Activated CD4-positive, alpha-beta memory T cell treated with anti-CD3 and anti-CD28 coated beads for 36 hours (primary cell): ENCODE data around the gene HYAL1. TPM values are rescaled to one million over a fixed set of nuclear protein-coding genes. Genes with fewer than 3 reads are reported as not detected.

Source experiments
- CTCF ChIA-PET: fragments of 350-600 bp; sonication (Branson Sonifier 250); formaldehyde crosslinking; loops from one replicate; lab custom pipeline; 2021; ENCODE audit warnings: antibody characterized with exemption, inconsistent platforms; lab: Charles Lee
- POLR2A ChIA-PET: fragments of 350-600 bp; sonication (Branson Sonifier 250); formaldehyde crosslinking; loops from one replicate; lab custom pipeline; 2021; ENCODE audit warnings: antibody characterized with exemption; lab: Charles Lee
- DNase-seq: peaks from one replicate; pipeline ENCODE4 v3.0.0-alpha.2; 2020
- H3K27ac Mint-ChIP-seq: one replicate; pipeline ENCODE4 v1.8.0; 2021; ENCODE audit warnings: mixed read lengths
- H3K27me3 Mint-ChIP-seq: one replicate; pipeline ENCODE4 v1.8.0; 2021; ENCODE audit warnings: mixed read lengths
- H3K36me3 Mint-ChIP-seq: one replicate; pipeline ENCODE4 v1.8.0; 2021; ENCODE audit warnings: mixed read lengths
- H3K4me1 Mint-ChIP-seq: one replicate; pipeline ENCODE4 v1.8.0; 2021; ENCODE audit warnings: low read depth, mixed read lengths
- H3K4me3 Mint-ChIP-seq: one replicate; pipeline ENCODE4 v1.8.0; 2021; ENCODE audit warnings: mild to moderate bottlenecking, mixed read lengths
- H3K9me3 Mint-ChIP-seq: one replicate; pipeline ENCODE4 v1.8.0; 2021; ENCODE audit warnings: mixed read lengths
- intact Hi-C: fragments of 100-400 bp; cut with micrococcal nuclease; formaldehyde crosslinking; loops from one replicate; pipeline ENCODE4 v1.15.1; 2023
- total RNA-seq, 2 experiments: library from RNA; stranded (reverse); gene quantifications; one replicate each; pipeline ENCODE4 v1.2.3, GENCODE V29; 2021

Gene HYAL1
- total RNA-seq, 2 experiments from 2014 or later, result 0.14 TPM; not detected in 1

DNA sequence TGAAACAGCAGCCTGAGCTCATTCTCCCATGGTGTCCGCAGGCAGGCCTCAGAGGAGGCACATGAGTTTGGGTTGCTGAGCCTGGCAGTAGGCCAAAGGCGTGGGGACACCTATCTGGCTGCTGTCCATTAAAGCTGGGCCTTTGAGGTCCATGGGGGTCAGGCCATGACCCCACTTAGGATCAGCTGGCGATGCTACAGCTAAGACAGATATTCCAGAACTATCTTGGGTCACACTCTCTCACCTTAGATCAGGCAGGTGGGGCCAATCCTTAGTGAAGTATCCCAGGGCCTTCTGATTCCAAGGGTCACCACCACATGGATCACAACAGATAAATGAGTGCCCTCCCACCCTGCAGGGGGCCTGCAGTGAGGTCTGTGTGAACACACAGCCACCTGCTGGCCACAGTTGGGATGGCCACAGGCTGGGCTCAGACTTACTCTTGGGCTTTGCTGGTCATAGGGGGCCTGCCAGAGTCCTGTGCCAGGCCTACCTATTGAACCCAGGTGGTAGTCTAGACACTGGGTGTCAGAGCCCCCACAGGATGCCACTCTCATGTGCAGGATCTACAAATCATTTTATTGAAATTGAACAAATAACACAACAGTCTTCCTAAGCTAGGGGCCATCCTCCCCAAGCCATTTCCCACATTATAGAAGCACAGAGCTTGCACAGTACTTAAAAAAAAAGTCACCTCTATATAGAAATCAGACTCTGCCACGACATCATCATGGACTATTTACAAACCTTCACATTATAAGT is 21.2 kb upstream of the HYAL1 start:
- no peak overlapping the region for H3K27ac Mint-ChIP-seq
- POLR2A ChIA-PET, result interaction anchor here (0.6 to 1.8 kb wide), 4 partner anchors 10 to 26 kb away, joined by 3 to 10 read pairs (median 4); partner anchors contain the start of genes HYAL3 and NAA80
- peaks cover 32% of the 10 kb centered on the region for H3K4me1 Mint-ChIP-seq

DNA sequence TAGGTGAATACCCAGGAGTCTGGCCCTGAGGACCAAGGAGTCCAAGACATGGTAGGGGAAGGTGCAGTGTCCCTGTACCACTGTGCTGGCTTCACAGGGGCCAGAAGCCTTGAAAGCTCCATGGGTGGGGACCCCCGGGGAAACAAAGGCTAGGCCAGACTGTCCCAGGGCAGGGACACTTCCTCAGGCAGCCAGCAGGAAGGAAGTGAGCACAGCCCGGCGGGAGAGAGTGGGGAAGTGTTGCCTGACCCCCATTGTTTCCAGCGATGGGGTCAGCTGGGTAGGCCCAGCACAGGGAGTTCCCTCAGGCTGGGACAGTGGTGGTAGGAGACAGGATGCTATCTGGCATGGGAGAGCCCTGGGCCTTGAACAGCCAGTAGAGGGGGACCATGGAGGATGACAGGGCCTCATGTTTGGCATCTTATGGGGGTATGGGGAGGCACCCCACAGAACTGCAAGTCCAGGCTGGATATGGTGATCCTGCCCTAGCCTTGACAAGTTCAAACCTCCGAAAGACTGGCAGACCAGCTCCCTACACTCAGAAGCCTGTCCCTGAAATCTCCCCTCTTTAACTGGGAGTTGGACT is 20.3 kb upstream of the HYAL1 start:
- no peak for DNase-seq
- no peaks in the 10 kb centered on the region for H3K9me3 Mint-ChIP-seq
- no peak overlapping the region for H3K27ac Mint-ChIP-seq
- POLR2A ChIA-PET, result interaction anchor here (1.0 to 1.8 kb wide), 4 partner anchors 10 to 24 kb away, joined by 3 to 10 read pairs (median 4); partner anchors contain the start of genes HYAL3 and NAA80
- peaks cover 2% of the 10 kb centered on the region for H3K36me3 Mint-ChIP-seq
- H3K4me1 Mint-ChIP-seq, result peaks cover 37% of the 10 kb centered on the region
- no peaks in the 10 kb centered on the region for H3K27me3 Mint-ChIP-seq
- no peak overlapping the region for H3K4me3 Mint-ChIP-seq
- CTCF ChIA-PET, result interaction anchor here (0.6 to 4.9 kb wide), 21 partner anchors 10 to 572 kb away, joined by 3 to 30 read pairs (median 5); partner anchors contain the start of genes CYB561D2, HYAL1, HYAL3 and IFRD2
- intact Hi-C loops, result loop anchor here (1.0 kb wide), 1 partner anchor 49 kb away; no protein-coding TSS in a partner anchor

More for the DNA sequence above, 21.2 kb upstream of the HYAL1 start:
- no peak overlapping the region for H3K4me3 Mint-ChIP-seq
- no peaks in the 10 kb centered on the region for H3K27me3 Mint-ChIP-seq
- intact Hi-C loops, result loop anchor here (1.0 kb wide), 1 partner anchor 50 kb away; no protein-coding TSS in a partner anchor
- DNase-seq, result peak; percentile 70
- CTCF ChIA-PET, result interaction anchor here (0.6 to 4.9 kb wide), 21 partner anchors 11 to 204 kb away, joined by 3 to 30 read pairs (median 5); partner anchors contain the start of genes CYB561D2, HYAL1, HYAL3 and IFRD2
- no peaks in the 10 kb centered on the region for H3K9me3 Mint-ChIP-seq
- H3K36me3 Mint-ChIP-seq, result peaks cover 2% of the 10 kb centered on the region

DNA sequence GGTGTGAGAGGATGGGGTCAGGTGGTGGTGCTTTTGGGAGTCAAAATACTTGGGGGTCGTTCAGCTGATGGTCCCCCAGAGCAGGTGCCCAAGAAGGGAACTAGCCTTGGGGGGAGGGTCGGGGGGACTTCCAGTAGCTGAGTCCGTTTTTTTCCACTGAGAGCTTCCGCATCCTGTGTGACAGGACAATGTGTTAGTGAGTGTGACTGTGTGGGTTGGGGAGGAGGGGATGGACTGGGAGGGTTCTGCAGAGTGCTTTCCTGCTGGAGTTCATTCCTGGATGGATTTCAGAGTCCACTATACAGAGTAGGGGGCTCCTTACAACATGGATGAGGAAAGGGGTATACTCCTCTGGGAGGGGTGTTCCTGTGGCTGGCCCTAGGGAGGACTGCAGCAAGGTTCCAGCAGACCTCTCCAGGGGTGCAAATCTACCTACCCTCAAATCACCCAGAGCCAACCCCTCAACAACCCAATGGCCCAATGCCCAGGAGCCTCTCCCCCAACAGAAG is 19.8 kb upstream of the HYAL1 start:
- H3K27me3 Mint-ChIP-seq, result no peaks in the 10 kb centered on the region
- H3K36me3 Mint-ChIP-seq, result peaks cover 2% of the 10 kb centered on the region
- ChIA-PET POLR2A (interaction anchor here (1.0 kb wide), 1 partner anchor 14 kb away, joined by 3 read pairs; no protein-coding TSS in a partner anchor), CTCF (interaction anchor here (0.6 to 4.9 kb wide), 8 partner anchors 12 to 572 kb away, joined by 3 to 30 read pairs (median 10); partner anchors contain the start of genes CYB561D2, HYAL3, LSMEM2 and NAA80)
- DNase-seq, result no peak
- no peak overlapping the region for H3K4me3 Mint-ChIP-seq
- H3K4me1 Mint-ChIP-seq, result peaks cover 34% of the 10 kb centered on the region
- H3K27ac Mint-ChIP-seq, result no peak overlapping the region
- intact Hi-C loops, result no loop called here
- no peaks in the 10 kb centered on the region for H3K9me3 Mint-ChIP-seq

DNA sequence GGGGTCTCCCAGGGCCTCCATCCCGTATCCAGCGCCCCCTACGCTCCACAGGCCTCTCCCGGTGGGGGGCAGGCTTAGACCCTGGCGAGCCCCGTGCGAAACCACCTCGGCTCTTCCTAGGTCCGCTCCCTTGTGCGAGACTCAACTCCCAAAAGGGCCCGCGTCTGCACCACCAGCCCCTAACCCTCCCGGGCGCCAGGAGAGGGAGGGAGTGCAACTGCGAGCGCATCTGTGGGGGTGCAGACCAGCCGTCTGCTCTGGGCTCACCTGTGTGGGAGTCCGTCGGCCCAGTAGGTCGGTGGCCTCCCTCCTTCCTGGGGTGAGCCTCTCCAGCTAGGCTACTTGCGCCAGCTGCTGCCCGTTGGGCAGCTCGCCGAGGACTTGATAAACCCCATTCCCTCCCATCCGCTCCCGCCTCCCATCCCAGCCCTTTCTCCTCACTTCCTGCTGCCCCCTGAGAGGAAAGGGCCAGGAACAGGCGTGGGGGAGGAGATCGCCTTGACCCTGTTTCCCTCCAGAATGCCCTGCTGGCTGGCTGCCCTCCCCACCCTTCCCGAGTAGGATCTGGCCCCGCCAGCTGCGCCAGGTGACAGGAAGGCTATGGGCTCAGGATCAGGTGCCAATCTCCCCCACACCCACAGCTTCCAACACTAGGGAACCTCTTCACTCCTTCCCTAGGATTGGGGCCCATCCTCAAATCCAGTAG is 19.2 kb upstream of the HYAL1 start, which contains the start of gene HYAL2:
HYAL2 (minus strand) TSS at position 360 of the 706 bp plus-strand sequence. CDS start 2,256 bp downstream, outside the sequence.
- intact Hi-C loops, result no loop called here
- H3K4me1 Mint-ChIP-seq, result peaks cover 32% of the 10 kb centered on the region
- POLR2A ChIA-PET, result interaction anchor here (1.0 kb wide), 1 partner anchor 14 kb away, joined by 3 read pairs; no protein-coding TSS in a partner anchor
- DNase-seq, result no peak
- H3K4me3 Mint-ChIP-seq, result peak within 1 kb of the TSS; percentile 77
- no peaks in the 10 kb centered on the region for H3K9me3 Mint-ChIP-seq
- H3K36me3 Mint-ChIP-seq, result peaks cover 2% of the 10 kb centered on the region
- no peaks in the 10 kb centered on the region for H3K27me3 Mint-ChIP-seq
- peak within 1 kb of the TSS; percentile 86 for H3K27ac Mint-ChIP-seq
- CTCF ChIA-PET, result interaction anchor here (0.6 to 3.3 kb wide), 5 partner anchors 9 to 571 kb away, joined by 3 to 15 read pairs (median 9); partner anchors contain the start of genes CYB561D2 and NPRL2

DNA sequence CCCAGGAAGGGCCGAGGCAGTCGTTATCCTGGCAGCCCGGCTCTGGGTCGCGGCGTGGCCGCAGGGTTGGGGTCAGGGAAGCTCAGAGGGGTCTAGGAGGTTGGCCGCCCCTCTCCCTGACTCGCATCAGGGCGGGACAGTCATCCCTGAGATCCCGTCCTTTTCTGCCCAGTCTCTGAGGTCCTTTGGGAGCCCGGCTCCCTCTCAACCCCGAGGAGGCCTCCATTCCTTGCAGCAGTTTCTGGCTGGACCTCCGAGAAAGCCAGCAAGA is 18.7 kb upstream of the HYAL1 start:
- ChIA-PET CTCF (interaction anchor here (0.8 to 3.3 kb wide), 8 partner anchors 9 to 220 kb away, joined by 3 to 16 read pairs (median 4); partner anchors contain the start of genes GNAI2, HYAL3 and NAA80), POLR2A (interaction anchor here (0.6 kb wide), 1 partner anchor 11 kb away, joined by 3 read pairs; no protein-coding TSS in a partner anchor)
- Mint-ChIP-seq H3K4me3 (peak overlapping the region; percentile 77), H3K4me1 (peaks cover 29% of the 10 kb centered on the region), H3K36me3 (peaks cover 2% of the 10 kb centered on the region), H3K9me3 (no peaks in the 10 kb centered on the region), H3K27me3 (no peaks in the 10 kb centered on the region), H3K27ac (no peak overlapping the region)
- intact Hi-C loops, result no loop called here
- DNase-seq, result no peak

- Mint-ChIP-seq H3K4me1 (peaks cover 30% of the 10 kb centered on the region), H3K4me3 (peak overlapping the region; percentile 77), H3K27me3 (no peaks in the 10 kb centered on the region), H3K27ac (peak overlapping the region; percentile 86), H3K9me3 (no peaks in the 10 kb centered on the region), H3K36me3 (peaks cover 2% of the 10 kb centered on the region)
- ChIA-PET CTCF (interaction anchor here (0.5 to 2.2 kb wide), 10 partner anchors 10 to 221 kb away, joined by 3 to 16 read pairs (median 4); partner anchors contain the start of genes GNAI2, HYAL3 and NAA80), POLR2A (interaction anchor here (0.6 kb wide), 1 partner anchor 12 kb away, joined by 3 read pairs; no protein-coding TSS in a partner anchor)
- peak; percentile 88 for DNase-seq
- intact Hi-C loops, result loop anchor here (1.0 kb wide), 2 partner anchors 16 to 22 kb away; partner anchors contain the start of genes HYAL3 and NAA80
Measured at GRCh38 chr3:50321336-50322114, 18.2 kb upstream of the HYAL1 start.

DNA sequence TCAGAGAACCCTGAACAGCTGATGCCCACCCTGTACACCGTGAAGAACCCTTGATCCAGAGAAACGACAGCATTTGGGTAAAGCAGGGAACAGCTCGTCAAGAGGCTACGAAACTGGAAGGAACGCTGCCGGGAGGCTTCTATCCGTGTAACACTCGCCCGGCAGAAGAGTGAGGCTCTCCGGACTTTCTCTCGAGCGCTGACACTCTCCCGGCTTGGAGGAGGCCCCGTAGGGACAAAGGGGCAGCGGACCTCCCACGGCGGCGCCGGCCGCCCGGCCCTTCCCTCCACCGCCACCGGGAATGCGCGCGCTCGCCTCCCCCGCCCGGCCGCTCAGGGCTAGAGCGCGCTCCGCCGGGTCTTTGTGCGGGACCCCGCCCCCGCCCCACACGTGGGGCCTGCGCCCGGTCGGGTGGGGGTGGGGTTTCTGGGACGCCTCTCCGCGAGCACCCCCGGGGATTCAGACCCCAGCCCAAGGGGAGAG is 17.5 kb upstream of the HYAL1 start:
- Mint-ChIP-seq H3K9me3 (no peaks in the 10 kb centered on the region), H3K36me3 (no peaks in the 10 kb centered on the region), H3K4me1 (peaks cover 33% of the 10 kb centered on the region), H3K27me3 (no peaks in the 10 kb centered on the region), H3K4me3 (peak overlapping the region; percentile 78), H3K27ac (peak overlapping the region; percentile 16)
- POLR2A ChIA-PET, result interaction anchor here (2.4 kb wide), 1 partner anchor 15 kb away, joined by 7 read pairs; no protein-coding TSS in a partner anchor
- CTCF ChIA-PET, result interaction anchor here (0.5 to 2.2 kb wide), 11 partner anchors 10 to 221 kb away, joined by 3 to 16 read pairs (median 4); partner anchors contain the start of genes HYAL3 and NAA80
- peak; percentile 70 for DNase-seq
- intact Hi-C loops, result loop anchor here (1.0 kb wide), 2 partner anchors 16 to 22 kb away; partner anchors contain the start of genes HYAL3 and NAA80

GRCh38 chr3:50319894-50320625 is 16.7 kb upstream of the HYAL1 start:
- peak overlapping the region; percentile 78 for H3K4me3 Mint-ChIP-seq
- ChIA-PET POLR2A (interaction anchor here (2.4 kb wide), 1 partner anchor 16 kb away, joined by 7 read pairs; no protein-coding TSS in a partner anchor), CTCF (interaction anchor here (1.0 to 2.2 kb wide), 3 partner anchors 21 to 73 kb away, joined by 3 to 16 read pairs (median 3); partner anchors contain the start of genes HYAL3 and NAA80)
- H3K9me3 Mint-ChIP-seq, result no peaks in the 10 kb centered on the region
- no peaks in the 10 kb centered on the region for H3K36me3 Mint-ChIP-seq
- H3K27ac Mint-ChIP-seq, result no peak overlapping the region
- H3K27me3 Mint-ChIP-seq, result no peaks in the 10 kb centered on the region
- intact Hi-C loops, result no loop called here
- no peak for DNase-seq
- peaks cover 33% of the 10 kb centered on the region for H3K4me1 Mint-ChIP-seq

DNA sequence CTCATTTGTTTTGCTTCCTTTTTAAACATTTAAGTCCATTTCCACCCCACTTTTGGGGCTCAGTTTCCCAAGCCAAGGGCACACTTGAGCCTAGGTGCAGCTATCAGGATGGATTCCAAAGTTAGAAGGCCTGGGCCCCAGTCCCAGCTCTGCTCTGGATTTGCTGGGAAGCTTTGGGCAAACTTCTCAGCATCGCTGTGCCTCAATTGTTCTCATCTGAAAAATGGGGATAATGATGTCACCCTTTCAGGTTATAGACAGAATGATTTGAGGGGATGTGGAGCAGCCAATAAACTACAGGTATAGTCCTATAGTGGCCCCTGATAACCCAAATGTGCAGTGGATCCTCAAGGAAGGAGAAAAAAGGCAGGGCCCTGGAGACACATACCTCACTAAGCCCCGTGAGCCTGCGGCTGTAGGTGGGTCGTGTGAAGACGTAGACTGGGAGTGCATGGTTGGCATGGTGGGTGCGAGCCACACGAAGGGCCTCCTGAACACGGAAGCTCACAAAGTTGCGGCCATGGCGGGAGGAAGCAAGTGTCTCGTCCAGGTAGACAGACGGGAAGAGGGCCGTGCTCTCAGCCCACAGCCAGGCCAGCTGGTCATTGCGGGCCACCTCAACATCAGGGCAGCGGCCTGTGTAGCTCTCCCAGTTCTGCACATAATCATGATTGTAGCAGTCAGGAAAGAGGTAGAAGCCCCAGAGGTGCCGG is 16.0 kb upstream of the HYAL1 start:
- Mint-ChIP-seq H3K36me3 (no peaks in the 10 kb centered on the region), H3K4me1 (peaks cover 33% of the 10 kb centered on the region), H3K27ac (no peak overlapping the region), H3K9me3 (no peaks in the 10 kb centered on the region), H3K27me3 (no peaks in the 10 kb centered on the region), H3K4me3 (no peak overlapping the region)
- CTCF ChIA-PET, result interaction anchor here (0.6 to 0.7 kb wide), 2 partner anchors 63 to 92 kb away, joined by 3 read pairs; no protein-coding TSS in a partner anchor
- DNase-seq, result no peak
- POLR2A ChIA-PET, result interaction anchor here (1.4 to 2.4 kb wide), 3 partner anchors 9 to 20 kb away, joined by 4 to 7 read pairs (median 7); partner anchors contain the start of genes HYAL3, NAA80 and TUSC2
- intact Hi-C loops, result no loop called here
